H1 (cell line): ENCODE measurements around the gene NUDT3.
"Not testable (repeated sequence)": the region's sequence is repeated elsewhere in the genome, so short reads cannot be mapped to it uniquely, and the experiment has no call there.

Source experiments
- CHD2 ChIP-seq: IDR thresholded peaks from 2 replicates; pipeline ENCODE4 v1.6.1; 2012; ENCODE audit warnings: low read length, improper control_type of control experiment
- JUND ChIP-seq: IDR thresholded peaks from 2 replicates; pipeline ENCODE4 v1.6.1; 2011; ENCODE audit warnings: mild to moderate bottlenecking, improper control_type of control experiment, low read length
- POLR2AphosphoS5 ChIP-seq: IDR thresholded peaks from 2 replicates; pipeline ENCODE4 v1.6.1; 2011; ENCODE audit warnings: low read depth, low read length
- RBBP5 ChIP-seq: IDR thresholded peaks from 2 replicates; pipeline ENCODE4 v1.7.1; 2012; ENCODE audit warnings: low read depth, mild to moderate bottlenecking, inconsistent platforms, low read length, moderate library complexity, borderline replicate concordance
- YY1 ChIP-seq: IDR thresholded peaks from 2 replicates; pipeline ENCODE4 v1.6.1; 2011; ENCODE audit warnings: low read depth, mild to moderate bottlenecking, low read length
- TF ChIP-seq, protein P1 (sequence below): IDR thresholded peaks from 2 replicates; pipeline ENCODE4 v1.6.1; 2012; ENCODE audit warnings: inconsistent platforms
- TF ChIP-seq, protein P2 (sequence below): IDR thresholded peaks from 2 replicates; pipeline ENCODE4 v1.6.1; 2012; ENCODE audit warnings: inconsistent platforms

DNA sequence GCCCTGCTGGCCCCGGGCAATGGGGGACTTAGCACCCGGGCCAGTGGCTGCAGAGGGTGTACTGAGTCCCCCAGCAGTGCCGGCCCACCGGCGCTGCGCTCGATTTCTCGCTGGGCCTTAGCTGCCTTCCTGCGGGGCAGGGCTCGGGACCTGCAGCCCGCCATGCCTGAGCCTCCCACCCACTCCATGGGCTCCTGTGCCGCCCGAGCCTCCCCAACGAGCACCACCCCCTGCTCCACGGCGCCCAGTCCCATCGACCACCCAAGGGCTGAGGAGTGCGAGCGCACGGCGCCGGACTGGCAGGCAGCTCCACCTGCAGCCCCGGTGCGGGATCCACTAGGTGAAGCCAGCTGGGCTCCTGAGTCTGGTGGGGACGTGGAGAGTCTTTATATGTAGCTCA lies 123.3 kb downstream of the NUDT3 start:
- not testable (repeated sequence) for TF ChIP-seq POLR2AphosphoS5, RBBP5, CHD2, JUND, YY1
- TF ChIP-seq, protein P1, sequence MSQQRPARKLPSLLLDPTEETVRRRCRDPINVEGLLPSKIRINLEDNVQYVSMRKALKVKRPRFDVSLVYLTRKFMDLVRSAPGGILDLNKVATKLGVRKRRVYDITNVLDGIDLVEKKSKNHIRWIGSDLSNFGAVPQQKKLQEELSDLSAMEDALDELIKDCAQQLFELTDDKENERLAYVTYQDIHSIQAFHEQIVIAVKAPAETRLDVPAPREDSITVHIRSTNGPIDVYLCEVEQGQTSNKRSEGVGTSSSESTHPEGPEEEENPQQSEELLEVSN: not testable (repeated sequence)
- TF ChIP-seq, protein P2, sequence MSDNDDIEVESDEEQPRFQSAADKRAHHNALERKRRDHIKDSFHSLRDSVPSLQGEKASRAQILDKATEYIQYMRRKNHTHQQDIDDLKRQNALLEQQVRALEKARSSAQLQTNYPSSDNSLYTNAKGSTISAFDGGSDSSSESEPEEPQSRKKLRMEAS: not testable (repeated sequence)
